ENCODE results near the gene CLEC4G.
"Not testable (repeated sequence)": the region's sequence is repeated elsewhere in the genome, so short reads cannot be mapped to it uniquely, and the experiment has no call there.

CLEC4G gene, protein sequence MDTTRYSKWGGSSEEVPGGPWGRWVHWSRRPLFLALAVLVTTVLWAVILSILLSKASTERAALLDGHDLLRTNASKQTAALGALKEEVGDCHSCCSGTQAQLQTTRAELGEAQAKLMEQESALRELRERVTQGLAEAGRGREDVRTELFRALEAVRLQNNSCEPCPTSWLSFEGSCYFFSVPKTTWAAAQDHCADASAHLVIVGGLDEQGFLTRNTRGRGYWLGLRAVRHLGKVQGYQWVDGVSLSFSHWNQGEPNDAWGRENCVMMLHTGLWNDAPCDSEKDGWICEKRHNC

DNA sequence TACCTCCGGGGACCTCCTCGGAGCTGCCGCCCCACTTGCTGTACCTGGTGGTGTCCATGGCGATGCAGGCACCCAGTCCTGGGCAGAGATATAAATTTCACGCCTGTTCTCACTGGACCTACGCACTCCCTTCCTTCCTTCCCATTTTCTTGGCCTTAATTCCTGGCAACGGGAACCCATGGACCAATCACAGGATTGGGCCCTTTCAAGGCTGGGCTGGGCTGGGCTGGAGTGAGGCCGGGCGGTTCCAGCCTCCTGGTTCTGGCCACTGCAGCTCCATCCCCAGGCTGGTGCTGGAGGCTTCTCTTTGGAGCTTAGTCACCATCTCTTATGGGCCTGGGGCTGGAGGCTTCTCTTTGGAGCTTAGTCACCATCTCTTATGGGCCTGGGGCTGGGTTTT lies at the start of gene CLEC4G:
TSS of gene CLEC4G (minus strand) at position 66 of the 400 bp plus-strand sequence. CDS start at position 58, 8 bp downstream.
- no peak for DNase-seq (ENCODE audit: low read depth)

DNA sequence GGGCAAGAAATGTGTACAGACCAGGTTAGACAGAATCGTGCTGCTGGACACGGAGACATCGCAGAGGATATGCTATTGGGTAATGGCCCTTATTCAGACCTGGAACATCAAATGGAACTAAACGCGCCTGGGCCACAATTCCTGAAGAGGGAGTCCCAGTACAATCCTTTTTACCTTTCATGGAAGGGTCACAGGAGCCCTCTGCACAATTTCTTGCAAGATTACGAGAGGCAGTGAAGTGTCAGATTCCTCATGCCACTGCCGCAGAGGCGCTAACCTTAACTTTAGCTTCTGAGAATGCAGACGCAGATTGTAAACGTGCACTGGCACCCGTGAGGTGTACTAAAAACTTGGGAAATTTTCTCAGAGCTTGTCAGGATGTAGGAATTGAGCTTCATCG lies 49.2 kb upstream of the CLEC4G start:
- no peak for DNase-seq (ENCODE audit: low read depth)

- no peak for DNase-seq (ENCODE audit: low read depth)
Measured at GRCh38 chr19:7779631-7780486, 47.9 kb upstream of the CLEC4G start.

DNA sequence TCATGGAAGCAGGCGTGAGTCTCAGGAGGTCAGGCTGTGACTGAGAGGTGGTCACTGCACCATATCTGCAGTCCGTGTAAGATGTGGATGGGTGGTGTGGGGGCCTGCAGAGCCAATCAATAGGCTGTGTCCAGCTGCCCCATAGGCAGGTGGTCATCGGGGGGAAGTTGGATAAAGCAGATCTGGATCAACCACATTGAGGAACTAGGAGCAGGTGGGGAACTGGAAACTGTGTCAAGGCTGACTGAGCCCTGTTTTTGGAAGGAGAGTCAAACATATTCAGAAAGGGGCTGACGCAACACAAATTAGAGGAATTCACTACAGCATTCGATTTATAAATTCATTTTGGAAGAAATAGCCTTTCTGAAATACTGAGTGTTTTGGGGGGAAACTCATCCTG lies 46.2 kb upstream of the CLEC4G start:
- DNase-seq (ENCODE audit: low read depth): no peak

DNA sequence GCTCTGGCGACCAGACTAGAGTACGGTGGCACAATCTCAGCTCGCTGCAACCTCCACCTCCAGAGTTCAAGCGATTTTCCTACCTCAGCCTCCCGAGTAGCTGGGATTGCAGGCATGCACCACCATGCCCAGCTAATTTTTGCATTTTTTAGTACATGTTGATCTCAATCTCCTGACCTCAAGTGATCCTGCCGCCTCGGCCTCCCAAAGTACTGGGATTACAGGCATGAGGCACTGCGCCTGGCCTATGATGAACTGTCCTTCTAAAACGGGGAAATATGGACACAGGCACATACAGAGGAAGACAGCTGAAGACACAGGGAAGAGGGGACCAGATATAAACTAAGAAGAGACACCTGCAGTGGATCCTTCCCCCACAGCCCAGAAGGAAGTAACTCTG lies 43.9 kb upstream of the CLEC4G start:
- no peak for DNase-seq (ENCODE audit: low read depth)

GRCh38 chr19:7773841-7774240 lies 41.9 kb upstream of the CLEC4G start:
- DNase-seq (ENCODE audit: low read depth): no peak

GRCh38 chr19:7772752-7773291 lies 40.9 kb upstream of the CLEC4G start:
- DNase-seq (ENCODE audit: low read depth): no peak

- DNase-seq (ENCODE audit: low read depth): no peak
Measured at GRCh38 chr19:7771072-7771471, 39.2 kb upstream of the CLEC4G start.

DNA sequence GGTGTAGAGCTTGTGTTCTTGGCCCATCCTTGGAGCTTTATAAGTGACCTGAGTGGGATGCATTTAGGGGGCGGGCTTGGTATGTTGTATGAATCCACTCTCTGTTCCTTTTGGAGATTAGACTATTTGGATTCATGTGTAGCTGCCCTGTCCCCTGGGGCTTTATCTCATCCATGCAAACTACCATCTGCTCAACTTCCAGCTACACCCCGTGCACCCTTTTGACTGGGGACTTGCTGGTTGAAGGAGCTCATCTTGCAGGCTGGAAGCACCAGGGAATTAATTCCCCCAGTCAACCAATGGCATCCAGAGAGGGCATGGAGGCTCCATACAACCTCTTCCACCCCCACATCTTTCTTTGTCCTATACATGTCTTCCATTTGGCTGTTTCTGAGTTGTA lies 37.3 kb upstream of the CLEC4G start:
- DNase-seq (ENCODE audit: low read depth): no peak

DNA sequence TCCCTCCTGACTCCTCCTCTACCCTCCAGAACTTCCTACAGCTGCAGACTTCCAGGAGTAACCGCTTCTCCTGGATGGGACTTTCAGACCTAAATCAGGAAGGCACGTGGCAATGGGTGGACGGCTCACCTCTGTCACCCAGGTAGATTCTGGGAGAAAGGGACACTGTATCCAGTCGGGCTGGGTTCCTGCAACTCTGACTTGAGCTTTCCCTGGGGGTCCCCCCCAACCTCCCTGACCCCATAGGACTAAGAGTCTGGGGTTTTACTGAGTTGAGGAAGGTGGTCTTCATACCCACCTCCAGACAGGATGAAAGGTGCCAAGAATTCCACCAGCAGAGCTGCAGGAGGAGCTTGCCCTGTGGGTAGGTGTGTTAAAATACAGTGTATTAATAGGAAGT lies 35.6 kb upstream of the CLEC4G start:
- no peak for DNase-seq (ENCODE audit: low read depth)

- DNase-seq (ENCODE audit: low read depth): no peak
Measured at GRCh38 chr19:7766535-7766934, 34.6 kb upstream of the CLEC4G start.

GRCh38 chr19:7765043-7765442 lies 33.1 kb upstream of the CLEC4G start:
- not testable (repeated sequence) for DNase-seq (ENCODE audit: low read depth)

DNA sequence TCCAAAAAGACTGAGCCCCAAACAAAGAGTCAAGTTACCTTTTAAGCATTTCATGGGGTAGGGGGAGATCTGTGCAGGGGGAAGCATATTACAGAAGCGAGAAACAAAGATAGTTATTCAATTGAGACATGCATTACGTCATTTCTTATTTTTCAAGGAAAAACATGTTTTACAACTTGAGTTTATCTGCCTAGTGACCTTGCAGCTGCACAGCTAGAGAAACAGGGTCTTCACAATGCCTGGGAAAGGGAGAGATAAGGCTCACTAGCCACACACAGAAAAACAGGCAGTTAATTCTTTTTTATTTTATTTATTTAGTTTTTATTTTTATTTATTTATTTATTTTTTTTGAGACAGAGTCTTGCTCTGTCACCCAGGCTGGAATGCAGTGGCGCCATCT lies 32.2 kb upstream of the CLEC4G start:
- DNase-seq (ENCODE audit: low read depth): not testable (repeated sequence)

DNA sequence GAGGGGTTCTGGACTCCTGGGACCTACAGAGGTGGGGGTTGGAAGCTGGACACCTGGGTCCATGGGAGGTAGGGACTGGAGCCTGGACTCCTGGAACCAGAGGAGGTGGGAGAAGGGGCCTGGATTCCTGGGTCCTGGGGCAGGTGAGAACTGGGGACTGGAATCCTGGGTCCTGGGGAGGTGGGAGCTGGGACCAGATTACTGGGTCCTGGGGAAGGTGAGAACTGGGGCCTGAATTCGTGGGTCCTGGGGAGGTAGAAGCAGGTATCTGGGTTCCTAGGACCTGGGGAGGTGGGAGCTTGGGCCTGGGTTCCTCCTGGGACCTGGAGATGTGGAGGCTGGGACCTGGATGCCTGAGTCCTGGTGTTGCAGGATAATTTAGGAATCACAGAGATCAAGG lies 31.8 kb upstream of the CLEC4G start:
- no peak for DNase-seq (ENCODE audit: low read depth)

- no peak for DNase-seq (ENCODE audit: low read depth)
Measured at GRCh38 chr19:7762719-7763293, 30.9 kb upstream of the CLEC4G start, which contains the start of gene CLEC4M. Gene CLEC4M, plus strand, starts transcription at chr19:7763243. Its CDS starts 24 bp downstream, at chr19:7763267.

DNA sequence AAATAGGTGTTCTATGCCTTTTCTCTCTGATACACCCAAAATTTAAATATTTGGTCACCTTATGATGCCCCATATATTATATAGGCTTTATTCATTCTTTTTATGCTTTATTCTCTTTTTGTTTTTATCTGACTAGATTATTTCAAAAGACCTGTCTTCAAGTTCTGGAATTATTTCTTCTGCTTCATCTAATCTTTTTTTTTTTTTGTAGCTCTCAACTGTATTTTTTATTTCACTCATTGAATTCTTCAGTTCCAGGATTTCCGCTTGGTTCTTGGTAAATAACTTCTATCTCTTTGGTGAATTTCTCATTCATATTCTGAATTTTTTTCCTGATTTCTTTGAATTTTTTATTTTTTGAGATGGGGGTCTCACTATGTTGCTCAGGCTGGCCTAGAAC lies 27.2 kb upstream of the CLEC4G start:
- DNase-seq (ENCODE audit: low read depth): no peak

DNA sequence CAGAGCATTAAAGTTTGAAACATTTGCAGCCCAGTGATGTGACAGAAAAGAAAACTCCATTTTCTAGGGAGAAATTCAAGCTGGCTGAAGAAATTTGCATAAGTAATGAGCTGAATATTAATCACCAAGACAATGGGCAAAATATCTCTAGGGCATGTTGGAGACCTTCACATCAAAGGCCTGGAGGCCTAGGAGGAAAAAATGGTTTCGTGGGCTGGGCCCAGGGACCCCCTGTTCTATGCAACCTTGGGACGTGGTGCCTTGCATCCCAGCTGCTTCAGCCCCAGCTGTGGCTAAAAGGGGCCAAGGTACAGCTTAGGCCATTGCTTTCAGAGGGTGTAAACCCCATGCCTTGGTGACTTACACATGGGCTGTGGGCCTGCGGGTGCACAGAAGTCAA lies 25.4 kb upstream of the CLEC4G start:
- DNase-seq (ENCODE audit: low read depth): no peak

DNA sequence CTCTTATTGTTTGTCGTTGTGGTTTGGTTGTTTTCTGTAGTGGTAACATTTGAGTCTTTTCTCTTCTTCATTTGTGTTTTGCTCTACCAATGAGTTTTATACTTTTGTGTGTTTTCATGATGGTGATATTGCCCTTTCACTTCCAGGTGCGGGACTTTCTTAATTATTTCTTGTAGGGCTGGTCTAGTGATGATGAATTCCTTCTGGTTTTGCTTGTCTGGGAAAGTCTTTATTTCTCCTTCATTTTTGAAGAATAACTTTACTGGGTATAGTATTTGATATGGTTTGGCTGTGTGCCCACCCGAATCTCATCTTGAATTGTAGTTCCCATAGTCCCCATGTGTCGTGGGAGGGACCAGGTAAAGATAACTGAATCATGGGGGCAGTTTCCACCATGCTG lies 24.3 kb upstream of the CLEC4G start:
- DNase-seq (ENCODE audit: low read depth): no peak

- DNase-seq (ENCODE audit: low read depth): no peak
Measured at GRCh38 chr19:7751157-7751783, 19.4 kb upstream of the CLEC4G start.

GRCh38 chr19:7748756-7749155 lies 16.8 kb upstream of the CLEC4G start:
- no peak for DNase-seq (ENCODE audit: low read depth)

DNA sequence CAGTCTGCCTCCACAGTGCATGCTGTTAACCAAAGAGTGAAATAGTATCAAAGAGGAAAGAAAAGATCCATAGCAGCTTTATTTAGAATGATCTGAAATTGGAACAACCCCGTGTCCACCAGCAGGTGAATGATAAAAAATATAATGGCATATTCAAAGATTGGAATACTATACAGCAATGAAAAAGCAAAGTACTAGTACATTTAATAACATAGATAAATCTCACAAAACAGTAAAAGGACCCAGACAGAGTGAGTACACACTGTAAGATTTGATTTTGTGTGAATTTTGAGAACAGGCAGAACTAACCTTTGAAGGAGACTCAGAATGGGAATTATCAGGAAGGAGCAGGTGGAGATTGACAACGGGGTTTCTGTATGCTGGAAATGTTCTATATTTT lies 16.3 kb upstream of the CLEC4G start:
- no peak for DNase-seq (ENCODE audit: low read depth)

Measured in fibroblast of the conjunctiva (primary cell).